Right atrium auricular region (tissue), 2 donors: ENCODE measurements around the gene SLC29A1. TPM values are rescaled to one million over a fixed set of nuclear protein-coding genes. Genes with fewer than 3 reads are reported as not detected.
"Not testable (repeated sequence)": the region's sequence is repeated elsewhere in the genome, so short reads cannot be mapped to it uniquely, and the experiment has no call there.

Source experiments
- DNase-seq: peaks from one replicate; pipeline ENCODE4 v3.0.0-alpha.2; 2019; ENCODE audit warnings: low spot score
- H3K27ac ChIP-seq, 2 donors: fragments of 200-600 bp; sonication (generic); 1 replicate in 1 of 2; 2 replicates in 1 of 2; pipeline ENCODE4 v1.5.1; 2016 to 2019
- H3K27me3 ChIP-seq, 2 donors: fragments of 200-600 bp; sonication (generic); one replicate each; pipeline versions ENCODE4 v1.5.1 to v1.6.0; 2017 to 2019
- H3K36me3 ChIP-seq: fragments of 200-600 bp; sonication (generic); one replicate; pipeline ENCODE4 v1.5.1; 2016
- H3K4me1 ChIP-seq, 2 donors: fragments of 200-600 bp; sonication (generic); one replicate each; pipeline versions ENCODE4 v1.5.1 to v1.6.0; 2017 to 2019
- H3K4me3 ChIP-seq, 2 donors: fragments of 200-600 bp; sonication (generic); 1 replicate in 1 of 2; 2 replicates in 1 of 2; pipeline ENCODE4 v1.5.1; 2017 to 2019; ENCODE audit warnings: mild to moderate bottlenecking in 1 of 2, moderate library complexity in 1 of 2
- H3K9me3 ChIP-seq, 2 donors: fragments of 200-600 bp; sonication (generic); one replicate each; pipeline ENCODE4 v1.5.1; 2019
- total RNA-seq, 2 donors: library from RNA; depleted of rRNA; stranded (reverse); fragments of >200 nt; gene quantifications; one replicate each; pipeline ENCODE4 v1.1.0, GENCODE V29; 2016
- TF ChIP-seq, protein P1 (sequence below), 2 donors: fragments of 200-600 bp; sonication (generic); IDR thresholded peaks; one replicate each; pipeline ENCODE4 v1.5.1; 2019; ENCODE audit warnings: antibody characterized with exemption in 2 of 2

Gene SLC29A1
- total RNA-seq, 2 donors from 2014 or later: 105 to 256 TPM

GRCh38 chr6:44183783-44184182 lies 39.6 kb upstream of the SLC29A1 start:
- no peaks in the 10 kb centered on the region for H3K9me3 ChIP-seq
- peaks cover 0 to 11% of the 10 kb centered on the region in 2 donors for H3K4me1 ChIP-seq
- TF ChIP-seq, protein P1, sequence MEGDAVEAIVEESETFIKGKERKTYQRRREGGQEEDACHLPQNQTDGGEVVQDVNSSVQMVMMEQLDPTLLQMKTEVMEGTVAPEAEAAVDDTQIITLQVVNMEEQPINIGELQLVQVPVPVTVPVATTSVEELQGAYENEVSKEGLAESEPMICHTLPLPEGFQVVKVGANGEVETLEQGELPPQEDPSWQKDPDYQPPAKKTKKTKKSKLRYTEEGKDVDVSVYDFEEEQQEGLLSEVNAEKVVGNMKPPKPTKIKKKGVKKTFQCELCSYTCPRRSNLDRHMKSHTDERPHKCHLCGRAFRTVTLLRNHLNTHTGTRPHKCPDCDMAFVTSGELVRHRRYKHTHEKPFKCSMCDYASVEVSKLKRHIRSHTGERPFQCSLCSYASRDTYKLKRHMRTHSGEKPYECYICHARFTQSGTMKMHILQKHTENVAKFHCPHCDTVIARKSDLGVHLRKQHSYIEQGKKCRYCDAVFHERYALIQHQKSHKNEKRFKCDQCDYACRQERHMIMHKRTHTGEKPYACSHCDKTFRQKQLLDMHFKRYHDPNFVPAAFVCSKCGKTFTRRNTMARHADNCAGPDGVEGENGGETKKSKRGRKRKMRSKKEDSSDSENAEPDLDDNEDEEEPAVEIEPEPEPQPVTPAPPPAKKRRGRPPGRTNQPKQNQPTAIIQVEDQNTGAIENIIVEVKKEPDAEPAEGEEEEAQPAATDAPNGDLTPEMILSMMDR (IDR thresholded peaks at IDR 0.05): no peak
- H3K27me3 ChIP-seq: no peaks in the 10 kb centered on the region
- no peaks in the 10 kb centered on the region for H3K36me3 ChIP-seq
- H3K4me3 ChIP-seq: no peak overlapping the region
- no peak for DNase-seq
- no peak overlapping the region for H3K27ac ChIP-seq

GRCh38 chr6:44185356-44185755 lies 38.0 kb upstream of the SLC29A1 start:
- not testable (repeated sequence) for H3K4me1 ChIP-seq, H3K9me3 ChIP-seq, H3K36me3 ChIP-seq, DNase-seq, H3K27ac ChIP-seq, H3K27me3 ChIP-seq, H3K4me3 ChIP-seq

DNA sequence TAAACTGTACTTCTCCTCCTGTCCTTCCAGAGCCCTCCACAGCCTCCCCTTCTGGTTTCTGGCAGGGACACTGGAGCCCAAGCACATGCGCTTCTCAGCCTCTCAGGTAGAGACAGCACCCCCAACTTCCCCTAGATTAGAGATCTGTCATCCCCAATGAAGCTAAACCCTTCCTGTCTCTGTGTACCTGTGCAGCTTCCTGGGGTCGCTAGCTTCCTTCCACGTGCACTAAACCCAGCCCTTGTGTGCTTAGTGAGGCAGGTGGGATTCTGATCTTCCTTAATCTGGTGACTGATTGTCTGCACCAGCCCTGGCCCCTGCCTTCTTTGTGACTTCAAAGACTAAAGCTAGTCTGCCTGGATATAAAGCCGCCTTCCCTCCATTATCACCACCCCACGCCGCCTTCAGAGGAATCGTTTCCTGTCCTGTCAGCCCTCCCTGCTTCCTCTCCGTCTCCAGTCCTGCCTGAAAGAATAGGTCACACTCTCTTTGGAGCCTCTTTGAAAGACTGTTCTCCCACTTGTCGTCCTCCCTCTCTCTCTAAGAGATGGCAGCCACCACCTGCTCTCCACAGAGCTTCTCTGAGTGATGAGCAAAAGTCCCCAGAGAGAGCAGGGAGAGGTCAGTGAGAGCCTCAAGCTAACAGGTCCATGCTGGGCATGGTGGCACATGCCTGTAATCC lies 37.3 kb upstream of the SLC29A1 start:
- Histone ChIP-seq H3K27me3 (no peaks in the 10 kb centered on the region), H3K9me3 (no peaks in the 10 kb centered on the region), H3K4me1 (peaks cover 0 to 10% of the 10 kb centered on the region in 2 donors)

DNA sequence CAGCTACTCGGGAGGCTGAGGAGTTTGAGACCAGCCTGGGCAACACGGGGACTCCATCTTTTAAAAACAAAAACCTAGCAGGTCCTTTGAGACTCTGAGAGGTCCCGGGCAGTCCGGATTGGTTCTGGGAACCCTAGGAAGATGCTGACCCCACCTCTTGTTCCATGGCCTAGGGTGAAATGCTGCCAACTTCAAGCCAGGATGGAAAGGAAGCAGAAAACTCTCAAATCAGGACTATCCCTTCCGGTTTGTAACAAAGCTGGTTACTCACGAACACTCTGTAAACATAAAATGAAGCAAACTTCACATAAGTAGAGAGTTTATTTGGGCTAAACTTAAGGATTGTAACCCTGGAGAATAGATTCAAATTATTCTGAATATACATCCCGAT lies 36.8 kb upstream of the SLC29A1 start:
- Histone ChIP-seq H3K27me3 (no peaks in the 10 kb centered on the region), H3K27ac (peak overlapping the region in 1 of 2 donors; percentile 35), H3K4me1 (peaks cover 0 to 10% of the 10 kb centered on the region in 2 donors), H3K36me3 (no peaks in the 10 kb centered on the region), H3K9me3 (no peaks in the 10 kb centered on the region), H3K4me3 (no peak overlapping the region)
- DNase-seq: no peak
- TF ChIP-seq, protein P1 (IDR thresholded peaks at IDR 0.05): no peak

More for the DNA sequence above, 37.3 kb upstream of the SLC29A1 start:
- H3K36me3 ChIP-seq: no peaks in the 10 kb centered on the region
- TF ChIP-seq, protein P1 (IDR thresholded peaks at IDR 0.05): no peak
- peak overlapping the region in 1 of 2 donors; percentile 35 for H3K27ac ChIP-seq
- no peak for DNase-seq
- no peak overlapping the region for H3K4me3 ChIP-seq

DNA sequence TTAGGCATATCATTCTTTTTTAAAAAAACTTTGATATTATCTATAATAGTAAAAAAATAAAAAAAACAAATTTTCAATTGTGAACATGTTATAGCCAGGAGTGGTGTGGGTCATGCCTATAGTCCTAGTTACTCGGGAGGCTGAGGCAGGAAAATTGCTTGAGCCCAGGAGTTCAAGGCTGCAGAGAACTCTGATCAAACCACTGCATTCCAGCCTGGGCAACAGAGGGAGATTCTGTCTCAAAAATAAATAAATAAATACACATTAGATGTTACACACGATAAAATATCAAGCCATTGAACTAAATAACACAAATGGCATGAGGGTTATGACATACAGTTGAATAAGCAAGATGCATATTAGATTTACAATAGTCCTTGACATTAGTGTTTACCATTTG lies 34.6 kb upstream of the SLC29A1 start:
- DNase-seq: no peak
- no peaks in the 10 kb centered on the region for H3K9me3 ChIP-seq
- no peaks in the 10 kb centered on the region for H3K27me3 ChIP-seq
- peaks cover 0 to 14% of the 10 kb centered on the region in 2 donors for H3K4me1 ChIP-seq
- TF ChIP-seq, protein P1 (IDR thresholded peaks at IDR 0.05): no peak
- no peak overlapping the region for H3K4me3 ChIP-seq
- no peak overlapping the region for H3K27ac ChIP-seq
- H3K36me3 ChIP-seq: no peaks in the 10 kb centered on the region

- Histone ChIP-seq H3K4me3 (no peak overlapping the region), H3K4me1 (peaks cover 0 to 14% of the 10 kb centered on the region in 2 donors), H3K9me3 (no peaks in the 10 kb centered on the region), H3K27me3 (no peaks in the 10 kb centered on the region), H3K36me3 (no peaks in the 10 kb centered on the region), H3K27ac (no peak overlapping the region)
- no peak for DNase-seq
- TF ChIP-seq, protein P1 (IDR thresholded peaks at IDR 0.05): no peak
Observed at GRCh38 chr6:44189257-44189656, 34.1 kb upstream of the SLC29A1 start.
